H1 (cell line): Measurements from ENCODE around the gene SPATS2L. TPM values are rescaled to one million over a fixed set of nuclear protein-coding genes. Genes with fewer than 3 reads are reported as not detected.

Experiments
- BRCA1 ChIP-seq: IDR thresholded peaks from 2 replicates; pipeline ENCODE4 v1.6.1; 2012; ENCODE audit warnings: low read depth, low read length, improper control_type of control experiment
- CTBP2 ChIP-seq: IDR thresholded peaks from 2 replicates; pipeline ENCODE4 v1.7.0; 2011; ENCODE audit warnings: borderline replicate concordance, mild to moderate bottlenecking, moderate library complexity, mixed read lengths, low read length; ENCODE audit not compliant: insufficient read depth, insufficient read length
- HDAC2 ChIP-seq, 2 experiments: fragments of 300-600 bp in 1 of 2; sonication (generic) in 1 of 2; IDR thresholded peaks; 2 replicates each; pipeline ENCODE4 v1.6.1; 2011 to 2012; ENCODE audit warnings: low read depth in 2 of 2, low read length in 2 of 2, mild to moderate bottlenecking in 2 of 2, moderate library complexity in 2 of 2, borderline replicate concordance in 1 of 2, inconsistent platforms in 1 of 2
- PHF8 ChIP-seq: fragments of 200-600 bp; sonication (generic); conservative IDR thresholded peaks from 2 replicates; pipeline ENCODE4 v1.7.1; 2012; ENCODE audit warnings: low read depth, mild to moderate bottlenecking, inconsistent platforms, low read length, moderate library complexity
- POLR2AphosphoS5 ChIP-seq: IDR thresholded peaks from 2 replicates; pipeline ENCODE4 v1.6.1; 2011; ENCODE audit warnings: low read depth, low read length
- SIN3A ChIP-seq, 2 experiments: IDR thresholded peaks in 1 of 2; conservative IDR thresholded peaks in 1 of 2; 2 replicates each; pipeline ENCODE4 v1.6.1; 2011 to 2012; ENCODE audit warnings: low read length in 2 of 2, improper control_type of control experiment in 1 of 2, low read depth in 1 of 2, mild to moderate bottlenecking in 1 of 2
- SIX5 ChIP-seq: IDR thresholded peaks from 2 replicates; pipeline ENCODE4 v1.6.1; 2011; ENCODE audit warnings: mild to moderate bottlenecking, low read depth, low read length
- polyA plus RNA-seq, 7 experiments: library from polyadenylated mRNA; depleted of rRNA in 3 of 7; stranded (reverse) in 5 of 7; unstranded in 2 of 7; fragments of >200 nt in 5 of 7; fragments of 200-250 nt in 2 of 7; gene quantifications; 1 replicate in 5 of 7; 2 replicates in 1 of 7; 4 replicates in 1 of 7; pipeline versions ENCODE4 v1.2.1 to v1.2.3, GENCODE V29; 2011 to 2013; ENCODE audit warnings: missing spikeins in 2 of 7, mixed read lengths in 2 of 7
- total RNA-seq: library from RNA; stranded (reverse); fragmentation: NEBNext Ultra II Directional; extraction: Animal tissue kit (Norgen Biotek cat#: 25700); gene quantifications from 2 replicates; pipeline ENCODE4 v1.2.1, GENCODE V29; 2021
- TF ChIP-seq, protein P1 (sequence below): IDR thresholded peaks from 2 replicates; pipeline ENCODE4 v1.6.1; 2011; ENCODE audit warnings: low read depth, mild to moderate bottlenecking, low read length; ENCODE audit not compliant: insufficient read depth

Gene SPATS2L
- total and polyA plus RNA-seq, 2 of the 8 experiments (the other 6 are each of a cell fraction or from before 2014, with no cell fraction given), result 67.3 to 189 TPM

DNA sequence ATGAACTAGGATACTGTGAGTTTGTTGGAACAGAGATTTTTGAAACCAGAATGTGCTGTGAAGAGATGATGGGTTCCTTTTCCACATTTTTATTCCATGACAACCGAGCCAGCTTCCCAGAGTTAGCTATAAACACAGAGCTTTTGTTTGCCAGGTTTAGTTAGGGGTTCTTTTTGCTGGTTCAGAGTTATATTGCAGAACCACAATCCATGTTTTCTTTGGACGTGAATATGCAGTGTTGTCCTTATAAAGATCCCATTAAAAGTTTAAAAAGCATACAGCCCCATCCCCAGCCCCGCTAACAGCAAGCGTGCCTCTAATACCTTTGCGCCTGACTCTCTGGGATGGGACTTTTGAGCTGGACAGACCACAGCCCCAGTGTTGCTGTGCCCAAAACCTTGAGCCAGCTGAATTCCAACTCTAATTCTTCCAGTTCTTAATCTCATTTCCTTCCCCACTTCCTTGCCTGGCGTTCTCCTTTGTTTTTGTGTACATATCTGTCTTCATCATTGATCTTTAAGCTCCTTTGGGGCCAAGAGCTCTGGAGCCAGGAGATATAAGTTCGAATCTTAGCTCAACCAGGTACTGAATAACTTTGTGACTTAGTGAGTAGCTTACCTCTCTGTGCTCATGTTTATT, 72.3 kb downstream of the SPATS2L start (continued):
- TF ChIP-seq SIX5 (no peak), BRCA1 (no peak), POLR2AphosphoS5 (no peak), SIN3A (conservative IDR thresholded peaks at IDR 0.05 in 1 of 2, IDR thresholded peaks at IDR 0.05 in 1 of 2; ENCODE audit: low read depth in 1 of 2, low read length in 2 of 2) (no peak), PHF8 (no peak), HDAC2 (IDR thresholded peaks at IDR 0.05; ENCODE audit: borderline replicate concordance in 1 of 2, low read depth in 2 of 2, low read length in 2 of 2) (no peak), CTBP2 (no peak)
- TF ChIP-seq, protein P1, sequence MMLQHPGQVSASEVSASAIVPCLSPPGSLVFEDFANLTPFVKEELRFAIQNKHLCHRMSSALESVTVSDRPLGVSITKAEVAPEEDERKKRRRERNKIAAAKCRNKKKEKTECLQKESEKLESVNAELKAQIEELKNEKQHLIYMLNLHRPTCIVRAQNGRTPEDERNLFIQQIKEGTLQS, result no peak
